NCI-H2081 (cell line): ENCODE data around the gene SMARCA2.

Source experiments
- DNase-seq, 2 experiments: peaks; one replicate each; lab custom pipeline; 2025; lab: John Stamatoyannopoulos, UW

The SMARCA2 gene

DNA sequence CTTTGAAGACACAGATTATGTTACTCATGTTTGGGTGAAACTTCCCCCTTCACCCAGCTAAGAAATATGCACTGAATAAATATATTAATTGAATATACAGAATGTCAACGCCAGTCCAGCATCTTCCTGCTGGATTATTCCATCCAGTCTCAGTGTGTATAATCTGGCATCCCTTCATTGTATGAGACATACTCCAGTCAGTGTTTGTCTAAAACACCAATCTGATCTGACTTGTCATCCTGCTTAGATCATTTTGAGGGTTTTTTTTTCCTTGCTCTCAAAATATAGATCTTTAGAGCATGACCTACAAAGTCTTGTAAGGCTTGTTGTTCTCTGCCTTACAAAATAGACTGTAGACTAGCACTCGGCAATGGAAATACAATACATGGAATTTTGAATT, 195.1 kb downstream of the SMARCA2 start:
- DNase-seq, result no peak

DNA sequence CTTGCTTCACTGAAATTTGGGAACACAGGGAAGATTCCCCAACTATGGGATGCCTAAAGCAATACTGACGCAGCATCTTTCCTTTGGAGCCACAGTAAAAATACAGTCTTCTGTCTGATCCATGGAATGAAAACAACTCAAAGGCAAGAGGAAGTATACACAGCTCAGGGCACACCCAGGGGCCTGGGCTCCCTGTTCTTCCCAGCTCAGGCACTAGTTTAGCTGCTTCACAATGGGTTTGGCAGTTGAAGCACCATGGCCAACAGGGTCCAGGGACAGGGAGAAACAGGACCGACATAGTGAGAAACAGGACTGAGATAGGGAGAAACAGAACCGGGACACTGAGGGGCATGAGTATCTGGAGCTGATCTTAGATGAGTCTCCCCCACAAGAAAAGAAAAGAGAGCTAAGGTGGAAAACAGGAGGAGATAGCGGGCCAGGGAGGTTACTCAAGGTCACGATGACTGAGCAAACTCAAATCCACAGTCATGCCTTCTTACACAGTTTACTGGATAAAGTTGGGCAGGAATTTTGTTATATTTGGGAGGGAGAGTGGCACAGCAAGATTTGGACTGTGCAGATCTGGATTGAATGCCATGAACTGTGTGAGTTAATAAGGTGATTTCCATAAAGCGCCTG, 198.8 kb downstream of the SMARCA2 start:
- DNase-seq, result no peak

DNA sequence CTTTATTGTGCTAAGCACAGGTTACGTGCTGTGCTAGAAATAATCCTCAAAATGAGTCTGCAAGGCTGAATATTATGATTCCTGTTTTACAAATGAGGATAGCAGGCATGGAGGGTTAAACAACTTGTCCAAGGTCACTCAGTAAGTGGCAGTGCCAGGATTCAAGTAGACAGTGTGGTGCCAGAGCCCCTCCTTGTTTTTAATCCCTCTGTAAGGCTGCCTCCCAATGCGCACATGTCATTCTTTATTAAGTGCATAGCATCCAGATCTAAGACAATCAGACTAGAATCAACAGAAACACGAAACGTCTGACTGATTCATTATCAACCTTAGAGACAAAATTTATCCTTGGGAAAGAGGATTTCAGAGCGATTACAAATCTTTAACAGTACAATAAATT, 199.6 kb downstream of the SMARCA2 start:
- DNase-seq, result no peak

DNA sequence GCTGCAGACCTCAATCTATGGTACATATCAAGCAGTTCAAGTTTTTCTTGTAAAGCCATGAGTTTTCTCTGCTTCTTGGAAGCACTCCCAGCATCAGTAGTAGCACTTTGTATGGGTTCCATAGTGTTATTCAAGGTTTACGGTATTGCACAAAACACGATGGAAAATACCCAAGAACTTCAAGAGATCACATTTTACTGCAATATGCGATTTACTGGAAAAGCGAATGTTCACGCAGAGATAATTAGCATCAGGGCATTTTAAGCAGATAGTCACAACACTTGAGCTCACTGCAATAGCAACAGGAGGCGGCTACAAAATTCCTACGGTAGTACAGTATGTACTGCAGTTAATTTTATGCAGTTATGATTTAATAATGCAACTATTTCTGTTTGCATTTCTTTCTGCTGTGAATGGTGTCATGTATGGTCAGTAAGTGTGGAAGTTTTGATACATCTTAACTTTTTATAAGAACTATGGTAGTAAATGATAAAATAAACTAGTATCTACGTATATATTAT, 200.8 kb downstream of the SMARCA2 start:
- DNase-seq, result no peak

DNA sequence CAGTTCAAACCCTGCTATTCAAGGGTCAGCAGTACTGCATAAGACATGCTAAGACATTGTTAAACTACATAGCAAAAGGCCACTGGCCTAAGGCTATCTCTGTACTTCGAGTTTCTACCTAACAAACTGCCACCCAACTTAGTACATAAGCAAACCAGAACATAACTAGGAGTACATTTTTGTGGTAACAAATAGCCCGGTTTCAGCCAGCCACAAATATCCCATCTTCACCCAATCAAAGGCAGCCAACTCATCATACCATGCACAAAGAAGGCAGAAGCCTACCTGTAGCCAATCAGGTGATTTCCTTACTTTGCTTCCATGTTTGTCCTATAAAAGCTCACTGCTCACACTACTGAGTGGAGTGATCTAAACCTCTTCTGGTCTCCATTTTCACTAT, 201.4 kb downstream of the SMARCA2 start:
- DNase-seq, result no peak

DNA sequence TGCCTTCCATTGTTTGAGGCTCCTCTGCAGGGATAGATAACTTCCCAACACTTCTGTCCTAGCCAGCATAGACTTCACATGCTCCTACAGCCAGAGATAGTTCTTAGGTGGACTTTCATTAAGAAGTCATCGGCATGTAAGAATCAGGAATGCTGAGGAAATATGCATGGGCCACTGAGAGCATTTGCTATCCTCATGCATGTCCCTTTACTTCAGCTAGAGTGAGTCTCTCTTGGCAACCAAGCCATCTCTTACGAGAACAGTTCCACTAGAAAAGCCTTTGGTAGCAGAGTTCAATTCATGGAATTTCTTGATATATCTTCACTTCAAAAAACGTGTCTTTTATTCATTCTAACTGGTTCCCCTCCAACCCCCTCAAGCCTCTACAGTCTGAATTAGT, 202.4 kb downstream of the SMARCA2 start:
- no peak for DNase-seq

DNA sequence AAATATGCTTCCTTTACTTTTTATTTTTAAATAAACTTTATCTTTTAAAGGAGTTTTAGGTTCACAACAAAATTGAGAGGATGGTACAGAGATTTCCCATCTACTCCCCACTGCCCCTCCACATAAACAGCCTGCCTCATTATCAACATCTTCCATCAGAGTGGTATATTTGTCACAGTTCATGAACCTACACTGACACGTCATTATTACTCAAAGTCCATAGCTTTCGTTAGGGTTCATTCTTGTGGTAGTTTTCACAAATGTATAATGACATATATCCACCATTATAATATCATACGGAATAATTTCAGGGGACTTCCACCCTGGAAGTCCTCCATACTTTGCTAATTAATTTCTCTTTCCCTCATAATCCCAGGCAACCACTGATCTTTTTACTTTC, 204.9 kb downstream of the SMARCA2 start:
- DNase-seq, result no peak

DNA sequence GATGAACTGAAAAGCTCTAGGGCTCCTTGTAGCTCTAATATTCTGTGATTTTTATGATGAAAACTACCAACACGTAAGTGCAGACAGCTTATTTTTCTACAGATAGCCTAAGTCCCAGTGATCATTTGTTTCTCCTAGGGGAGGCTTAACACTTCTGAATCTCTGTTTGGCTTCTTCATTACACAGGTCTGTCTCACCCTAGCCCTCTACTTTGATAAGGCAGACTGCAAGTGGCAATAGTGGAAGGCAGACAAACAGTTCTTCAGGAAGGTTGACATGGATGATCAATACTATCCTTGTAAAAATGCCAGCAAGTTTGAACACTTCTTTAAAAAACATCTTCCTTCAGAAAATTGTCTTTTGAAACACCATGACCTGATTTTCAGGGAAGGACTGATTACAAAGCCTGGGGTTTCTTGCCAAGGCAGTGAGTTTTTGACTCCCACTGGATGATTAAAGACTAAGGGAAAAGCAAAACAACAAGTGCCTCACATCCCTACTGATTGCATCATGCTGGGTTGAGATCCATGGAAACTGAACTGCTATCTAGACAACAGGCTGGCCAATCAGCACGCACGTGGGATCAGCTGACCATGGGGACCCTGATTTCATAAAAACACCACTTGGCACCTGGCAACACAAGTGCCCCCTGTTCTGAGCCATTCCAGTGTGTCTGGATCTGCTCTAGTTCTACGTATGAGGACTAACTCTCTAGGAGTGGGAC, 212.2 kb downstream of the SMARCA2 start:
- no peak for DNase-seq

DNA sequence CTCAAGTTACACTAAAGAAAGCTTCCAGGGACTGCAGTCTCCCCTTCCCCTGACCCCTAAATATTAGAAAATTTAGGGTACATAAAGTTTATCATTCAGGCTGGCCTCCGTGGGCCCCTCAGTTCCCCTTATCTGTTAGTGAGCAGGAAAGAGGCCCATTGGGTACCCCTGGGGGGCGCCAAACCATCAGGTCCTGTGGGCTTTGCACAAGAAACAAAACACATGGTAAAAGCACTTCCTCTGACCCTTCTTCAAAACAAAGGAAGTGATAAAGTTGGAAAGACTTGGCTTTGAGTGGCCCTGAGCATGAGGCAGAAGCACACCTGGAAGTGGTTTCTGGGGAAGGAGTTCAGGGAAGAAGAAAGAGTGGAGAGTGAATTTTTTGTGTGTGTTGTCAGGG, 213.0 kb downstream of the SMARCA2 start:
- peak; percentile 36 to 65 for DNase-seq

DNA sequence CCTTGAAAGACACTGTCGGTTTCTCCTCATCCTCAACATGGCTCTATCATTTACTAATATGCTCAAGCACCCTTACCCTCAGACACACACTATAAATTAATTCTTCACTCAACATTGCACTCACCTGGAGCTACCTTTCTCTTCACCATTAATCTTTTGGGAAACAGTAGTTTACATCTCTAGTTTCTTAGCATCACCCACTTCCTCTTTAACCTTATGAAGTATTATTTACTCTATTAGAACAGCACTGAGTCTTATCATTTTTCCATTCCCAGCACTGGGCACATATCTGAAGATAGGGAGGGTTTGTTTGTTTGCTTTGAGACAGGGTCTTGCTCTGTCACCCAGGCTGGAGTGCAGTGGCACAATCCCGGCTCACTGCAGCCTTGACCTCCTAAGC, 213.5 kb downstream of the SMARCA2 start:
- DNase-seq, result no peak

DNA sequence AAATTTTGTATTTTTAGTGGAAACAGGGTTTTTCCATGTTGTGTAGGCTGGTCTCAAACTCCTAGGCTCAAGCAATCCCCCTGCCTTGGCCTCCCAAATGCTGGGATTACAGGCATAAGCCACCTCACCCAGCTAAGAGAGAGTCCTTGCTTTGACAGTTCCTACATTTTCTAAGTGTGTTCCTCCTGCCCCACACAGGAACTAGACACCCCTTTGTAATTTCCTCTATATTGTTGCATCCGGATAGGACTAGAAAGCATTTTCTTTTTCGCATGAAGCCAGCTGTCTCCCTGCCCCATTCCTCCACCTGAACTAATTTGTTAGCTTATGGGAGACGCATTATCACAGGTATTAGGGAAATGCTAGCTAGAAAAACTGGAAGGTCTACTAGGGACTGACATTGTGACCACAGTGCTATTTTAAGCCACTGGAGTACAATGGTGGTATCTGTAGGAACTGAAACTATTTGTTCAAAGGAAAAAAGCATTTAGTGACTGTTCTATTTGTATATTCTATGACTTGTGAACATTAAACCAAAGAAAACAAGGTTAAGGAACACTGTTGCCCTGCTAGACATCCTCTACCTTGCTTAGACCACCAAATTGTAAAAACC, 214.1 kb downstream of the SMARCA2 start:
- no peak for DNase-seq

DNA sequence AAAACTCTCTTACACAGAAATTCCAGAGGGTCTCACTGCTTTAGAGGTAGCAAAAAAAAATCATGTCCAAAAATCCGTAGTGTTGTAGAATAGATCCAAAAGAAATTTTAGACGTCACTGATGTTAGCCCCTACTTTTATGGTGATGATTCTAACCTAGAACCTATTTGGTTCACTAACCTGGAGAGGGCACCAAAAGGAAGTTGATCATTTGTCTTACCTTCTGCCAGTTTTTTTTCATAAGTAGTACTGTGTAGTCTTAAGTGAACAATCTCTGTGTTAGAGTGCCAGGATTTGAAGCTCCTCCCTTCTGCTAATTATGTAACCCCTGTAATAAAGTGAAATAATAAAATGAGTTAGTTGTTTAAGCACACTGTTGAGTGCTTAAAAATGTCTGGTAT, 215.2 kb downstream of the SMARCA2 start:
- peak in 1 of 2 experiments; percentile 54 for DNase-seq

DNA sequence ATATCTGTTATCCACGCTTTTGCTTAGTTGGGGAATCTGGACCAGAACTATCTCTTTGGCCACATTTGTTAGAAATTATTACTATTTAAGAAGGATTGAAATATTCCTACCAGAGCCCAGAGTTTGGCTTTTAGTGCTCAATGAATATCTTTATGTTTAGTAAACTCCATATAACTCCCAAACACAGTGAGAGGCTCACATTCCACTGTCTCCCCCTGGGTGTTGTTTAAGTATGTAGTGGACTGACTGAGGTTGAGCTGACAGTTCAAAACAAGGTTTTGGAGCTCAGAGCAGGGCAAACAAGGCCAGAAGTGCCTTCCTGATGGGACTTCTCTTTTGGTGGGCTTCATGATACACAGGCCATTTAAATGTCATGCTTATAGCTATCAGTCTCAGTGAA, 216.0 kb downstream of the SMARCA2 start:
- DNase-seq, result no peak

DNA sequence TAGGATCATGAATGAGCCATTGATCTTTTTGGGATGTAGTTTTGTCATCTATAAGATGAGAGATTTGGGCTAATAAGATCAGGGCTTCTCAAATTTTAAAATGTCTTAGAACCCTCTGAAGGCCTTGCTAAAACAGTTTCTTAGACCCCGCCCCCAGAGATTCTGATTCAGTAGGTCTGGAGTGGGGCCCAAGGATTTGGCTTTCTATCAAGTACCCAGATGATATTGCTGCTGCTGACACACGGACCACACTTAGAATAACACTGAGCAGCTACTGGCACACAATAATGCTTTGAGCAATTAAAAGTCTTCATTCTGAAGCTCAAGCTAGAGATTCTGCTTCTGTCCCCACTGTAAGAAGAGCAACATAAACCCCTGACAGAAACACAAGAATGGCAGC, 216.7 kb downstream of the SMARCA2 start:
- no peak for DNase-seq

DNA sequence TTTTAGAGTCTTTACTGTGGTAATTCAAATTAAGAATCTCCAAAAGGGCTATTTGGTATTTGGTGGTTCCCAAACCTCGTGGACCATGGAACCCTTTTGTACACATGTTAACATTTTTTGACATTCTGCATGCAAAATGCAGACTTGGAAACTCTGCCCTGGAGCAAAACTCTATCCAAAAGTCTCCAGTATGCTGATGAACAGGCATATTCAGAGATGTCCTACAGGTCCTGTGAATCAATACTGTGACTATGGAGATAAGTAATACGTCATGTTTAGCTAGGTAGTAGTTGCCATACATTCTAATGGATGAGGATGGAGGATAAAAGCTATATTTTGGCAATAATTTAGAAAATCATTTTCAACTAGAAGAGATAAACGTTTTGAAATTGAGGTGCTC, 218.1 kb downstream of the SMARCA2 start:
- DNase-seq, result no peak

DNA sequence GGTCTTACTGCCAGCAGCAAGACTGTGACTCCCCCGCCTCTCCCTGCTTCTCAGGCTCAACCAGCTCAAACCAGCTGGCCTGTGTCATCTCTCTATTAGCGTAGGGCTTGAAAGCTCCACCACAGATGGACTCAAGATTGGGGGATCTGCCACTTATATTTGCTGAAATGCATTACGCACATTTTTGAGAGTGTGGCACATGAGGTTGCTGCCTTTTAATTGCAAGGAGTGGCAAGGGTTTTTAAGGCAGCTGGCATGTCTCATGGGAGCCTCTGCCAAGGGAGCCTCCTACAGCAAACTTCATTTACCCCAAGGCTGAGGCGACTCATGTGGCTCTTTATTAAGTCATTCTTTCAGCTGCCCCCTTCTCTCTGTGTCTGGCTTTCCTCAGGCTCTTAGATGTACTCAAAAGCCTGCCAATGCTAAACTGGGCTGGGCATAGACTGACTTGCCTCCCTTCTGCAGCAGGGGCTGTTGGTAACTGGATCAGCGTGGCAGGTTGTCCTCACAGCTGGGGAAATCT, 219.3 kb downstream of the SMARCA2 start:
- DNase-seq, result no peak

DNA sequence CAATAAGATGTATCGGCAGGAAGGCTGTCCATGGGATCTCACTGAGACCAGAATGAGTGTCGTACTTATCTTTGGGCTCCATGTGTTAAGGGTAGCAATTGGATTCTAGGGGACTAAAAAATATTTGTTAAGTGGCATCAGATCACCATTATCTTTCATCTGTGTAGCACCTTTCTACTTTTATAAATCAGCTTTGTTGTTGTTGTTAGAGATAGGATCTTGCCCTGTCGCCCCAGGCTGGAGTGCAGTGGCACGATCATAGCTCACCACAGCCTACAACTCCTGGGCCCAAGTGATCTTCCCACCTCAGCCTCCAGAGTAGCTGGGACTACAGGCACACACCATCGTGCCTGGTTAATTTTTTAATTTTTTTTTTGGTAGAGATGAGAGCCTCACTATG, 220.5 kb downstream of the SMARCA2 start:
- DNase-seq, result no peak

DNA sequence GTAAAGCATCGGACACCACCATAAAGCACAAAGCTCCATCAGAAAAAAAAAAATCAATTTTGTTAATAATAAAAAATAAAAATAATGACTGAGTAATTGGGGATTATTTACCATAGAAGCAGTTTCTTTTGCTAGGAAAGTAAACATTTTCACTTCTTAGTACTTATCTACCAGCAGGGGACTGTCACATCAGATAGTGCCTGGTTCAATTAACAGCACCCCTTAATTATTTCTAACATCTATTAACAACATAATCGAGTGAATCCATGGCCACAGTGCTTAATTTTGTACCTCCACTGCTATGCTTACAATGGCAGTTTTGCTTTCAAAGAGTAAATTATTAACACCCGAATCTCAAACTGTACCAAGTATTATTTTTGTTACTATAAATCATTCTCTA, 221.7 kb downstream of the SMARCA2 start:
- DNase-seq, result no peak

DNA sequence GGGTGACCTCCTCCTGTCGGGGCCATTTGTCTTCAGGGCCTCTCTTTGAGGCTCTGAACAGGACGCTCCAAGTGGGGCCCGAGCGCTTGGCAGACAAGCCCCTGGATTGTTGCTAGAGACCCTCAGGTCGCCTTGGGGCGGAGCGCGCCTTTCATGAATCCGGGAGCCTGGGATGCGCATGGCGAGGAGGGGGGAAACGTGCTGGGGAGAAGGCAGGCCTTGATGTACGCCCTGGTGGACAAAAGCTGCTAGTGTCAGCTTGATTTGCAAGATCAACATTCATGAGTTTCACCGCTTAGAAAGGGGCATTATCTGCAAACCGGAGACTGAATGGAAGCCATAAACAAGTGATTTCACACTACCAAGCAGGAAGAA, 226.3 kb downstream of the SMARCA2 start:
- DNase-seq, result peak in 1 of 2 experiments; percentile 76

DNA sequence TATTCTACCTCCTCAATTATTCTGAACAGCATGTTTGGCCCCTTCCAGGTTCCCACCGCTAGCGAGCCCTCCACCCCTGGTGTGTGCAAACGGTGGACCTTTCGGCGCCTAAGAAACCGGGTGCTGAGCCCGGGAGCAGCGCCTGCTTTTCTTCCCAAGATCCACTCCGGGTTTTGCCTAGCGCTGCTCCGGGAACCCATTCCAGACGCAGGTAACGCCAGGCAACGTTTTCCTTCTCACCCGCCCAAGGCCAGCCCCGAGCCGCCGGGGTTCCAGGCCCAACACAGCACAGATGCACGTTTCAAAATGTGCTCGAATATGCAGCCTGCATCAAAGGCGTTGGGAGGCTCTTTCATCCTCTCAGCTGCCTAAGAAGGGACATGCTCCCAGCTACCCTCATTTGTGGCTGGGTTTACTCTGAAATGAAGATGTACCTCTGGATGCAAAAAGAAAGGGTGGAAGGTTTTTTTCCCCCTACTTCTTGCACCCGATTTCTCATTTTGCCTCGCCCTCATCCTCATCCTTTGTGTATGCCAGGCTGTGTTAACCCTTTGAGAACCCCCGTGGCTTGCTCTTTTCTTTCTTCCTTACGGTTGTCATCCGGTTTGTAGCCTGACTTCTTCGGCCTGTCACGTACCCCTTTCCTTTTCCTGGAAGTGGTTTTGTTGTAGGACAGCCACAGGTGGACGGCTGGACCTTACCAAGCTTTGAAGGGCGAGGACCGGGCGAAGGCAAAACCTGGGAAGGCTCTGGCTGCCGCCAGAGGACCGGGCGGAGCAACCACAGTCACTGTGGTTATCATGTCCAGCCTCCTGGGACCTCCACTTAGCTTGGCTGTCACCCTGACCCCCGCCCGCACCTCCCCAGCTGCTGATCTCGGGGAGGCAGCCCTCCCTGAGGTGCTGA, 226.9 kb downstream of the SMARCA2 start:
- DNase-seq, result peak; percentile 93 to 94

DNA sequence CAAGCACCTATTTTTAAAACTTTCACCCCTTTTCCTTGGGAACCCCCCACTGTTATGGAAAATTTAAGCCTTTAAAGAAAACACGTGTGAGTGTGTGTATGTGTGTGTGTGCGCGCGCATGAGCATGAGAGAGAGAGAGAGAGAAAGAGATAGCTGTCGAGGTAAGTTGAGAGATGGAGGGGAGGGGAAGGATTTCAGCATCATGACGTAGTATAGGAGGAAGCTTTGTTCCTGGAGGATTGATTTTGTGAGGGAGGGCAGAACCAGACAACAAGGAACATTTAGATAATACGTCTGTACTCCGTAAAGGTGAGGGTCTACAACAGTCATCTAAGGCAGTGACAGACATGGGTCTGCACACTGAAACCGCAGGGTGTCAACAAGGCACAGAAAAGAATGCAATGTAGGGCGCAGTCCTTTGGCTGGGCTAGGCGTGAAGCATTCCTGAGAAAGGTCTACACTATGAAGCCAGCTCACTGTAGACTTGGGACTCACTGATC, 227.7 kb downstream of the SMARCA2 start:
- peak in 1 of 2 experiments; percentile 56 for DNase-seq
